Ammon's horn (tissue), 1 donor: ENCODE measurements around the gene GNAT3.
A peak's percentile ranks its signal among the peaks of the same experiment; 100 is the strongest.

ENCODE experiments used
- DNase-seq: peaks from one replicate; pipeline ENCODE4 v3.0.0-alpha.2; 2016; ENCODE audit warnings: low spot score

GNAT3 gene

GRCh38 chr7:80463272-80463920 lies 48.5 kb downstream of the GNAT3 start:
- DNase-seq = no peak

- DNase-seq = no peak
These were observed 51.0 kb downstream of the GNAT3 start for GRCh38 chr7:80460857-80461256.

GRCh38 chr7:80459776-80460510 lies 51.9 kb downstream of the GNAT3 start:
- no peak for DNase-seq

- DNase-seq = no peak
These were observed 52.8 kb downstream of the GNAT3 start for GRCh38 chr7:80458822-80459725.

GRCh38 chr7:80453699-80454340 lies 58.0 kb downstream of the GNAT3 start:
- peak; percentile 31 for DNase-seq

- DNase-seq = no peak
These were observed 61.1 kb downstream of the GNAT3 start for GRCh38 chr7:80450621-80451308.

GRCh38 chr7:80449836-80450235 lies 62.0 kb downstream of the GNAT3 start:
- DNase-seq = no peak

- DNase-seq = no peak
These were observed 66.5 kb downstream of the GNAT3 start for GRCh38 chr7:80445351-80445750.

GRCh38 chr7:80444811-80445210 lies 67.1 kb downstream of the GNAT3 start:
- no peak for DNase-seq

- no peak for DNase-seq
These were observed 68.5 kb downstream of the GNAT3 start for GRCh38 chr7:80443325-80443724.

- no peak for DNase-seq
These were observed 71.0 kb downstream of the GNAT3 start for GRCh38 chr7:80440883-80441282.

- DNase-seq = no peak
These were observed 71.7 kb downstream of the GNAT3 start for GRCh38 chr7:80439894-80440821.

- no peak for DNase-seq
These were observed 76.3 kb downstream of the GNAT3 start for GRCh38 chr7:80435521-80435920.

- DNase-seq = no peak
These were observed 77.8 kb downstream of the GNAT3 start for GRCh38 chr7:80434047-80434446.

GRCh38 chr7:80432166-80432565 lies 79.7 kb downstream of the GNAT3 start:
- DNase-seq = no peak

- DNase-seq = no peak
These were observed 82.7 kb downstream of the GNAT3 start for GRCh38 chr7:80429181-80429580.

- DNase-seq = peak; percentile 63
These were observed 83.5 kb downstream of the GNAT3 start for GRCh38 chr7:80428161-80429054.

- DNase-seq = no peak
These were observed 84.6 kb downstream of the GNAT3 start for GRCh38 chr7:80427218-80427617.

GRCh38 chr7:80420876-80421275 lies 91.0 kb downstream of the GNAT3 start:
- DNase-seq = no peak
